GM18502 (cell line): ENCODE data around the gene GALNT10.

ENCODE experiments used
- ATAC-seq: cut with Tn5 transposase; IDR thresholded peaks from one replicate; pipeline ENCODE4 v1.9.1; 2021; ENCODE audit warnings: mild to moderate bottlenecking; ENCODE audit not compliant: unreplicated experiment, poor library complexity

GALNT10 gene

DNA sequence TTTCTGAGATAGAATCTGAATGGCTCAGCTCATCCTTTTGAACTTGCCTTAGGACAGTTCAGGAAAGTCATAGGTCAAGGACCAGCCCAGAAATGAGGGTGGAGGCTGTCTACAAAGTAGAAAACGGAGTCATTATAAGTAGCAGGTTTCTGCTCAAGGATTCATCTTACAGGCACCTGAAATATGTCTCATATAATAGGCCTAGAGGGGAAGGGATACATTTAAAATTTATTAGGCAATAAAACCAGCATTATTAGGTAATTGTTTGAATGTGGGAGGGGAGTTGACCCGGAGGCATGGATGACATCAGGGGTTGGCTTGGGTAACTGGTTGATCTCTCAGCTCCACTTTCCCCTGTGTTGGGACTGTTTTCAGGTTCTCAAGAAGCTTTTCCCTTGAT is 11.9 kb upstream of the GALNT10 start:
- no peak for ATAC-seq

DNA sequence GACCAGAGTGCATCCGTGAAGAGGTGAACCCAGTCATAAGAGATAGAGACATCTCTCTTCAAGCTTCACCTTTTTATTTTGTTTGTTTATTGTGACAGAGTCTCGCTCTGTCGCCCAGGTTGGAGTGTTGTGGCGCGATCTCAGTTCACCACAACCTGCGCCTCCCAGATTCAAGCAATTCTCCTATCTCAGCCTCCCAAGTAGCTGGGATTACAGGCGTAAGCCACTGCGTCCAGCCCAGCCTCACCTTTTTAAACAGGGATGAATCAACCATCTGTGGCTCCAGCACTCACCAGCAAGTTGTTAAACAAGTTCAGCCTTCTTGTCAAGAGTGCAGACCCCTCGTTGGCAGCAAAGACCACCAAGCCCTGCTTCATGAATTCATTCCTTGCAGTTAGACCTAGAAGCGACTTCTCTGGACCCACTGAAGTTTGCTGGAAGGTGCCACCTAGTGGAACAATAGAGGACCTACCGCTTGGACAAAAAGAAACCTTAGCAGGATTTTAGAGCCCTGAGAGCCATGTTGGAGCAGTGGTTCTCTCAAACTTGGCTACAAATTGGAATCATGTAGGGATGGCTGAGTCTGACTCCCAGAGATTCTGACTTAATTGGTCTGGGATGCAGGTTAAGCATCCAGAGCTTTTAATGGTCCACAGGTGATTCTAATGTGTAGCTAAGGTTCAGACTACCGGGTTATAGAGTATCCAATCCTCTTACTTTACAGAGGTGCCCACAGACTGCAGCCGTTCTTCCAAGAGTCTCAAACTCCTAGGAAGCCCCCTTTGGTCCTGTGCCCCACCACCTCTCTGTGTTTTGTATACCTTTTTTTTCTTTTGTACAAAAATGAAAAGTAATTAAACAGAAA is 10.5 kb upstream of the GALNT10 start:
- ATAC-seq = peak; percentile 93

DNA sequence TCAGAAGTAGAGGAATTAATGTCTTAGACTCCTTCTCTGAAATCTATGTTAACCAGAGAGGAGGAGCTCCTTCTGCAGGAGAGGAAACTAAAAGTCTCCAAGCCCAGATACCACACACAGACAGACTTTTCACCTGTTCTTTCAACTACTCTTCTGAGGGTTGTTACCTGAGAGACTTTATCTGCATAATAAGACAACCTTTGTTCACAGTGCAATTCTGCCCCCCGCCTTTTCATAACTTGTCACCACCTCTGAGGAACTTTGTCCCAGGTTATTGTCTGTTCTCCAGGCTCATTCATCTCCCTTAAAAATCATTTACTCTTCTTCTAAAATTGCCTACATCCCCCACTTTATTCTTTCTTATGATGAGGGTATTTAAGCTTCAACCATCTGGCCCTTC is 9.4 kb upstream of the GALNT10 start:
- no peak for ATAC-seq

GRCh38 chr5:154189256-154189818 is 1.2 kb upstream of the GALNT10 start:
- ATAC-seq = peak; percentile 13

GRCh38 chr5:154189819-154190594 is 526 bp upstream of the GALNT10 start:
- ATAC-seq = peak; percentile 82

- ATAC-seq = no peak
These were observed 1.1 kb downstream of the GALNT10 start for GRCh38 chr5:154191467-154192261.

GRCh38 chr5:154193283-154193682 is 2.8 kb downstream of the GALNT10 start:
- ATAC-seq = no peak

DNA sequence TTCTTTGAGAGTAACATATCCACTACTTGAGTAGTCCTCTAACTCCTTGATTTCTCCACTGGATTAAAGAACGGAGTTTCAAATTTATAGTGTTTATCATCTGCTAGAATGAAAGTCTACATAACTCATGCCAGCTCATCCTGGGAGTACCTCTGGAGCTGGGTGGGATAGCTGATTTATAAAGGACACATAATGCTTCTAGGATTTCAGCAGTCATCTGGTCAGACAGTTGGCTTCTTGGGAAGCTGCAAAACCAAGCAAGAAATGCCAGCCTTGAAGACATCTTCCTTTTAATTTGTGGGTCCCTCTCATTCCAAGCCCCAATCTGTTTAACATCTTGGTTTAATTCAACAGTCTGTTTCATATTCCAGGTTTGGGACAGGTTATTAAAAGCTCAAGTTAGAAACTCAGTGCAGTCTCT is 3.2 kb downstream of the GALNT10 start:
- no peak for ATAC-seq

- ATAC-seq = no peak
These were observed 4.1 kb downstream of the GALNT10 start for GRCh38 chr5:154194345-154195329.

- no peak for ATAC-seq
These were observed 5.7 kb downstream of the GALNT10 start for GRCh38 chr5:154196281-154196680.

DNA sequence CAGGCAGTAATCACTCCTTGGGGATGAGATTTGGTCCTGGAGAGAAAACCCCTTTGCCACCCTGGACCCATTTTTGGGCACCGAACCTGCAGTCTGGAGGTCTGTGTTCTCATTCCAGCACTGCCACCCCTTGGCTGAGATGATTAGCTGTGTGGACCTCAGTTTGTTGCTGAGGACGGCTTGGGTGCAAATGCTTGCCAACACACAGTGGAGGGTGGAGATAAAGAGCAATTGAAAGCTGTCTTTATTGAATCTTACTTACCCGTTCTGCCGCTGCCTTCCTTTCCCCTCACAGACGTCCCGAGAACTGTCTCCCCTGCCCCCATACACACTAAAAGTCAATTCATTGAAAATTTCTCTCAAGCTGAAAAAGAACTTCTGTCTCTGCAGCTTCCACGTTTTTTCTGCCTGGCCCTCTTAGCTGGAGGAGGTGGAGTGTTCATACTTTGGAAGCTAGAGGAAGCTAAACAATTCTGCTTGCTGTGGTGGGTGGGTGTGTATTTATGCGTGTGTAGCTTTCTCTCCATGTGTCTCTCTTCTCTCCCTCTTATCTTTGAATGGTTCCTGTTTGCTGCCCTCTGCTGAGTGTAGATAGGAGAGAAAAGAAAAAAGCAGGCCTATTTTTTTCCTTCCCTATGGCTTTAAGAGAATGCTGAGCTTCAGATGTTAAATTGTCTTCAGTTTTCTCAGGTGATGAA is 6.6 kb downstream of the GALNT10 start:
- ATAC-seq = no peak

- no peak for ATAC-seq
These were observed 7.4 kb downstream of the GALNT10 start for GRCh38 chr5:154197801-154198491.

DNA sequence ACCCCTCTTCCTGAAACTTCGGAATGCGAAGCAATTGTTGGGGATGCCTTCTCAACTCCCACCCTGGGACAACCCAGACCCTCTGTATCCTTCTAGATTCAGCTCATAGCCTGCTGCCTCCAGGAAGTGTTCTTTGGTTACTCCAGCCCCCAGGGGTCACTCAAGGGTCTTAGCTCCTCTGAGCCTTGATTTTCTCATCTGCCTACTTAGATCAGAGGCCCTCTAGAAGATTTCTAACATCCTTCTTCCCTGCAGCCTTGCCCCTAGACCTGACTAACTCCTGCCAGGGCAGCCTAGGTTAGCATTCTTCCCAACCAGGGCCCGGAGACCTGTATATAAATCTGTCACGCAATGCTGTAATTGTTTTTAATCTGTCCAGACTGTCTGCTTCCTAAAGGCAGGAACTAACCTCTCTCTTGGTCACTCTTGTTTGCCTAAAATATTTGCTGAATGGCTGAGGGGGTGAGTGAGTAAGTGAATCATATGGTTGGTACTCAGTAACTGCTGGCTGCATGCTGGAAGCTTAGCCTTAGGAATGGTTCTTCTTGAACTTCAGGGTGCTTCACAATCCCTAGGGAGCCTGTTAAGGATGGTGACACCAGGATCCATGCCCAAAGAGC is 8.2 kb downstream of the GALNT10 start:
- no peak for ATAC-seq

GRCh38 chr5:154199263-154199662 is 8.7 kb downstream of the GALNT10 start:
- ATAC-seq = no peak

- ATAC-seq = no peak
These were observed 9.2 kb downstream of the GALNT10 start for GRCh38 chr5:154199671-154200220.

DNA sequence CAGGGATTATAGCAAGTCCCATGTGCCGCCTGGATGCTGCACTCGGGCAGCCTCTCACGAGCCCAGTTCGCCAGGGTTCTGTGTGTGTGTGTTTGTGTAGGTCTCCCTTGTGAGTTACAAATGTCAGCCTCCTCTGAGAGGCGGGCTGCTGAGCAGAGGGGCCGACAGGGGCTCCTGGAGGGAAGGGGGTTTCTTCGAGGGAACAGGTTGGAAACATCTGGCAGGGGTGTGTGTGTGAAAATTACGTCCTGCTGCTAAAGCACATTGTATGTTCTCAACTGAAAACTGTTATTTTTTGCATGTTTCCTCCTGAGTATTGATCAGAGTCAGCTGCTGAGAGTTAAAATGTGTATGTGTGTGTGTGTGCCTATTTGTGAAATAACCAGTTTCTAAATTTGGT is 9.7 kb downstream of the GALNT10 start:
- ATAC-seq = no peak

DNA sequence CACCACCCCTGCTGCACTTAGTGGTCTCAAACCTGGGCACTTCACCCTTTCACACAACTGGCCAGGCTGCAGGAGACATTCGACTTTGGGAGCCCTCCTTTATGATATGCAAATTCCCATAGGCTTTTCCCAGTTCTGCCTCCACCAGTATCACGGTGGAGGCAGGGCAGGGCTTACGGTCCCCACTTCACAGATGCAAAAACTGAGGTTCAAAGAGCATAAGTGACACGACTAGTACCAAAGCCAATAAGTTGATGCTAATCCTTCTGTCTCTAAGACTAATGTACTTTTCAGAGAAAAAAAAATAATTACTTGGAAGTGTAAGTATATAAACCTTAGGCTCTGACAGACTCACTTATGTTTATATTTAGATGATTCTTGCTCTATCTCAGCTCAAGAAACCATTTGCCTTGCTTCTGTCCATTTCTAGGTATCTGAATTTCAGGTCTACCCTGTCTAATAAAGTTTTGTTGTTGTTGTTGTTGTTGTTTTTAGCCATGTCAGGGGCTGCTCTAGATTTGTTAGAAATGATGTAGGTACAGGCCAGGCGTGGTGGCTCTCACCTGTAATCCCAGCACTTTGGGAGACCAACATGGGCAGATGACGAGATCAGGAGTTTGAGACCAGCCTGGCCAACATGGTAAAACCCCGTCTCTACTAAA is 10.7 kb downstream of the GALNT10 start:
- ATAC-seq = no peak
